ENCODE results near the gene LPIN1.

DNA sequence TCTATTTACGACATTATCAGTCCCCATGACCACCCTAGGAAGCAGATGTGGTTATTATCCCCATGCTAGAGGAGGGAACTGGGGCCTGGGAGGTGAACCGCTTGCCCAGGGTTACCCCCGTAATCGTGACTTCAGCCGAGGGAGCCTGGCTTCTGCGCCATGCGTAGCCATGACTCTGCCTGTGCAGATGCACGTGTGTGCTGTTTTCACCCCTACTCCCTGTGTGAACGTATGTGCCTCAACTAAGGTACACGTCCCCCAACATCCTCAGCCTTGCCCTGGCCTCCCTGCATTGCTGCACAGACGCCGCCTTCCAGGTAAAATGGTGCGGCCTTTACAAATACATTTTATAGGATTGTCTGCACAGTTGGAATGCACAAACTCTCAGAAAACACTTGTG is 40.2 kb downstream of the LPIN1 start:
- TF ChIP-seq CTCF (conservative IDR thresholded peaks at IDR 0.05) (no peak), ZFX (IDR thresholded peaks at IDR 0.05) (no peak)
